IMR-90 (cell line): ENCODE measurements around the gene ELL2. TPM values are rescaled to one million over a fixed set of nuclear protein-coding genes. Genes with fewer than 3 reads are reported as not detected.

Source experiments
- ATAC-seq: fragments of 200-7000 bp; cut with Tn5 transposase; 2 replicates; pipeline ENCODE4 v1.9.1; 2020; ENCODE audit warnings: low read depth, mild to moderate bottlenecking, moderate library complexity
- BruUV-seq: library from RNA; stranded (reverse); fragments of 400-500 nt; replicated peaks from 2 replicates; lab custom pipeline; 2021; lab: Mats Ljungman, UMichigan
- CTCF ChIA-PET: fragments of 300-600 bp; formaldehyde crosslinking; extraction: SDS; loops from one replicate; lab custom pipeline; 2021; ENCODE audit warnings: antibody characterized with exemption; lab: Yijun Ruan, JAX
- POLR2A ChIA-PET: fragments of 300-600 bp; sonication (Branson Sonifier 250); formaldehyde crosslinking; loops from one replicate; lab custom pipeline; 2022; ENCODE audit warnings: antibody characterized with exemption; ENCODE audit not compliant: unreplicated experiment; lab: Charles Lee
- DNase-seq: peaks from one replicate; pipeline ENCODE4 v3.0.0; 2013
- H2AFZ ChIP-seq: replicated peaks from 2 replicates; pipeline ENCODE3; 2013; ENCODE audit warnings: low read length, mild to moderate bottlenecking; ENCODE audit not compliant: poor library complexity
- H2AK5ac ChIP-seq: 2 replicates; pipeline ENCODE4 v1.6.1; 2013; ENCODE audit warnings: low read depth, low read length, inconsistent platforms
- H2AK9ac ChIP-seq: replicated peaks from 2 replicates; pipeline ENCODE3; 2013; ENCODE audit warnings: mild to moderate bottlenecking, low read depth, low read length, moderate library complexity; ENCODE audit not compliant: poor library complexity
- H2BK120ac ChIP-seq: 2 replicates; pipeline ENCODE4 v1.6.1; 2013; ENCODE audit warnings: low read depth, low read length, inconsistent platforms
- H2BK15ac ChIP-seq: 3 replicates; pipeline ENCODE4 v1.6.1; 2013; ENCODE audit warnings: low read depth, low read length, inconsistent platforms
- H2BK20ac ChIP-seq: 2 replicates; pipeline ENCODE4 v1.6.1; 2013; ENCODE audit warnings: low read depth, mild to moderate bottlenecking, inconsistent platforms, low read length, moderate library complexity
- H2BK5ac ChIP-seq: 2 replicates; pipeline ENCODE4 v1.6.1; 2013; ENCODE audit warnings: mild to moderate bottlenecking, low read depth, low read length, inconsistent platforms; ENCODE audit not compliant: poor library complexity, severe bottlenecking
- H3K14ac ChIP-seq: replicated peaks from 2 replicates; pipeline ENCODE4 v1.6.1; 2013; ENCODE audit warnings: low read depth, low read length, inconsistent platforms
- H3K18ac ChIP-seq: 2 replicates; pipeline ENCODE4 v1.6.1; 2013; ENCODE audit warnings: low read depth, low read length, control low read depth
- H3K23ac ChIP-seq: 2 replicates; pipeline ENCODE4 v1.6.1; 2013; ENCODE audit warnings: low read depth, low read length, inconsistent platforms
- H3K27ac ChIP-seq: 2 replicates; pipeline ENCODE4 v1.5.1; 2013; ENCODE audit warnings: mild to moderate bottlenecking, control low read depth, low read length; ENCODE audit not compliant: insufficient read depth
- H3K27me3 ChIP-seq: 2 replicates; pipeline ENCODE4 v1.6.1; 2013; ENCODE audit warnings: low read length; ENCODE audit not compliant: control insufficient read depth, insufficient read depth
- H3K36me3 ChIP-seq: 2 replicates; pipeline ENCODE4 v1.6.1; 2013; ENCODE audit warnings: low read length, mixed read lengths; ENCODE audit not compliant: control insufficient read depth, insufficient read depth
- H3K4ac ChIP-seq: 2 replicates; pipeline ENCODE4 v1.6.1; 2013; ENCODE audit warnings: low read depth, low read length, inconsistent platforms
- H3K4me1 ChIP-seq: 2 replicates; pipeline ENCODE4 v1.6.1; 2013; ENCODE audit warnings: low read length, mixed read lengths; ENCODE audit not compliant: control insufficient read depth, insufficient read depth
- H3K4me2 ChIP-seq: 2 replicates; pipeline ENCODE4 v1.6.1; 2013; ENCODE audit warnings: low read depth, mild to moderate bottlenecking, control low read depth, low read length, moderate library complexity
- H3K4me3 ChIP-seq: 2 replicates; pipeline ENCODE4 v1.5.1; 2013; ENCODE audit warnings: low read depth, mild to moderate bottlenecking, control low read depth, low read length, moderate library complexity; ENCODE audit not compliant: insufficient read depth
- H3K56ac ChIP-seq: 2 replicates; pipeline ENCODE4 v1.6.1; 2013; ENCODE audit warnings: low read length, inconsistent platforms; ENCODE audit not compliant: insufficient read depth; ENCODE audit errors: extremely low read depth
- H3K79me1 ChIP-seq, 2 experiments: 2 replicates each; pipeline ENCODE4 v1.6.1; 2013; ENCODE audit warnings: low read length in 2 of 2, inconsistent platforms in 1 of 2, low read depth in 1 of 2
- H3K9ac ChIP-seq: 2 replicates; pipeline ENCODE4 v1.6.1; 2013; ENCODE audit warnings: low read depth, low read length, control low read depth
- H3K9me1 ChIP-seq: 2 replicates; pipeline ENCODE4 v1.6.1; 2013; ENCODE audit warnings: low read length, inconsistent platforms; ENCODE audit not compliant: insufficient read depth
- H3K9me3 ChIP-seq: 2 replicates; pipeline ENCODE4 v1.6.1; 2013; ENCODE audit warnings: low read length; ENCODE audit not compliant: control insufficient read depth, insufficient read depth
- H4K20me1 ChIP-seq: 2 replicates; pipeline ENCODE4 v1.6.1; 2013; ENCODE audit warnings: low read length, inconsistent platforms; ENCODE audit not compliant: insufficient read depth
- H4K5ac ChIP-seq: 2 replicates; pipeline ENCODE4 v1.6.1; 2013; ENCODE audit warnings: mild to moderate bottlenecking, low read depth, low read length, control low read depth
- H4K8ac ChIP-seq, 2 experiments: 2 replicates each; pipeline ENCODE4 v1.6.1; 2013; ENCODE audit warnings: low read depth in 2 of 2, low read length in 2 of 2, control low read depth in 1 of 2, inconsistent platforms in 1 of 2
- H4K91ac ChIP-seq: 2 replicates; pipeline ENCODE4 v1.6.1; 2013; ENCODE audit warnings: low read depth, low read length, inconsistent platforms; ENCODE audit not compliant: insufficient read depth
- MAFK ChIP-seq: IDR thresholded peaks from 2 replicates; pipeline ENCODE4 v1.6.1; 2012; ENCODE audit warnings: low read depth, low read length, improper control_type of control experiment
- MXI1 ChIP-seq: IDR thresholded peaks from 2 replicates; pipeline ENCODE4 v1.6.1; 2012; ENCODE audit warnings: low read depth, mild to moderate bottlenecking, low read length, moderate library complexity, borderline replicate concordance
- WGBS, 2 experiments: methylation state at CpG; one replicate each; pipeline versions ENCODE4 v1.1.5 to v1.1.7; 2013; ENCODE audit warnings: missing lambda C conversion rate in 2 of 2; ENCODE audit not compliant: insufficient read length in 1 of 2; ENCODE audit errors: extremely low coverage in 2 of 2; 5-methylcytosine and 5-hydroxymethylcytosine counted together
- dilution Hi-C: fragments of 300-500 bp; cut with HindIII; formaldehyde crosslinking; loops from one replicate; pipeline ENCODE4 v1.14.3; 2018; ENCODE audit warnings: low sequenced_read_pairs; ENCODE audit not compliant: unreplicated experiment
- in situ Hi-C: fragments of 300-500 bp; cut with MboI; formaldehyde crosslinking; loops from 3 replicates; pipeline ENCODE4 v1.14.3; 2019; ENCODE audit warnings: low sequenced_read_pairs, inconsistent platforms, mixed read lengths
- intact Hi-C: fragments of 100-400 bp; cut with micrococcal nuclease; formaldehyde crosslinking; loops from 2 replicates; pipeline ENCODE4 v1.10.0; 2022
- polyA plus RNA-seq, 3 experiments: library from polyadenylated mRNA; depleted of rRNA; stranded (reverse); fragments of >200 nt; gene quantifications; 2 replicates each; pipeline ENCODE4 v1.2.3, GENCODE V29; 2012; ENCODE audit warnings: low replicate concordance in 1 of 3
- total RNA-seq: library from RNA; depleted of rRNA; stranded (reverse); fragments of >200 nt; gene quantifications from 2 replicates; pipeline ENCODE4 v1.2.3, GENCODE V29; 2012

Gene ELL2
- total and polyA plus RNA-seq, 2 of the 4 experiments (the other 2 are of a cell fraction), result 61.4 to 92.5 TPM

DNA sequence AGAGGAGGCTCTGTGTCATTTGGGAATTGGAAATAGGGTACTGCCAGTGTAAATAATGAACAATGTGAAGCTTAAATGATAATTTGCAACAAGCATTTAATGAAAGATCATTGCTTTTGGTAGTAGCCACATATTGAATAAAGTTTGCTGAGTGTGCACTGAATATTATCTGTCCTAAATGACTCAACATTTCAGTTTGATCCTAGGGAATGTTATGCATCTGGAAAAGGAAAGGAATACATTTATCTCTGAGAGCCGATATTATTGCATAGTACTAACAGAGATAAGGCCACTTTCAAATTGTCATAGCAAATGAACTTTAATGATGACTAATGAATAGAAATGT, 8.7 kb upstream of the ELL2 start:
- Histone ChIP-seq H3K27ac (no peak overlapping the region), H3K9ac (no peak overlapping the region), H3K79me1 (peaks cover 5 to 8% of the 10 kb centered on the region in 2 experiments; a peak in 3 of 4 replicates), H4K20me1 (no peaks in the 10 kb centered on the region), H3K18ac (no peak overlapping the region), H2AFZ (no peak overlapping the region), H2BK120ac (no peak overlapping the region), H2BK5ac (no peak overlapping the region), H2AK5ac (no peak overlapping the region), H2AK9ac (no peak overlapping the region), H3K23ac (no peak overlapping the region), H3K4me2 (no peak overlapping the region), H3K9me3 (peaks cover 2% of the 10 kb centered on the region; the same call in 1 of the 2 replicates), H3K27me3 (no peaks in the 10 kb centered on the region), H4K8ac (no peak overlapping the region), H3K14ac (no peak overlapping the region), H3K4me3 (no peak overlapping the region), H2BK20ac (peak overlapping the region; percentile 0; the same call in 1 of the 2 replicates), H2BK15ac (peak overlapping the region; percentile 94; the same call in 2 of the 3 replicates), H3K36me3 (no peaks in the 10 kb centered on the region), H3K56ac (no peak overlapping the region), H3K4me1 (peaks cover 13% of the 10 kb centered on the region), H3K4ac (no peak overlapping the region), H4K91ac (no peak overlapping the region), H4K5ac (no peak overlapping the region; the same call in 1 of the 2 replicates), H3K9me1 (peaks cover 6% of the 10 kb centered on the region; the same call in 1 of the 2 replicates)
- DNase-seq (no peak), ATAC-seq (no peak)
- POLR2A ChIA-PET, result no interaction called here
- intact Hi-C loops, result no loop called here
- BruUV-seq, result no TSS peak
- CTCF ChIA-PET, result no interaction called here
- in situ Hi-C loops, result no loop called here
- TF ChIP-seq MXI1 (no peak), MAFK (peak; percentile 25; the same call in 1 of the 2 replicates)
- no CpG with 5 or more reads among the region's 1 CpG for WGBS, 2 experiments
- dilution Hi-C loops, result no loop called here
